Neural cell (in vitro differentiated cells): ENCODE results near the gene ATOX1. TPM values are rescaled to one million over a fixed set of nuclear protein-coding genes. Genes with fewer than 3 reads are reported as not detected.

Experiments
- H2AFZ ChIP-seq: fragments of 200-600, 300-800 bp; sonication (generic), shearing (Covaris generic); 2 replicates; pipeline ENCODE4 v1.6.0; 2014; ENCODE audit warnings: low read depth, mild to moderate bottlenecking, antibody characterized with exemption, low read length, moderate library complexity
- H3F3A ChIP-seq: fragments of 200-600 bp; shearing (Covaris generic); 2 replicates; pipeline ENCODE4 v1.6.1; 2016; ENCODE audit warnings: mild to moderate bottlenecking, moderate library complexity, mixed read lengths, antibody characterized with exemption, low read length; ENCODE audit not compliant: insufficient read depth, poor library complexity, severe bottlenecking
- H3K27ac ChIP-seq: fragments of 200-600, 300-800 bp; sonication (generic), shearing (Covaris generic); 2 replicates; pipeline ENCODE4 v1.5.1; 2014; ENCODE audit warnings: mild to moderate bottlenecking, low read length, moderate library complexity
- H3K27me3 ChIP-seq: fragments of 300-800, 200-600 bp; sonication (generic), shearing (Covaris generic); 2 replicates; pipeline ENCODE4 v1.6.0; 2014; ENCODE audit warnings: mild to moderate bottlenecking, low read depth, low read length, moderate library complexity; ENCODE audit not compliant: insufficient read depth
- H3K36me3 ChIP-seq: fragments of 300-800, 200-600 bp; sonication (generic), shearing (Covaris generic); 2 replicates; pipeline ENCODE4 v1.5.1; 2014; ENCODE audit warnings: mild to moderate bottlenecking, antibody characterized with exemption, low read length, moderate library complexity; ENCODE audit not compliant: insufficient read depth
- H3K4me2 ChIP-seq: fragments of 300-800, 200-600 bp; sonication (generic), shearing (Covaris generic); 2 replicates; pipeline ENCODE4 v1.6.0; 2014; ENCODE audit warnings: mild to moderate bottlenecking, low read length
- H3K4me3 ChIP-seq: fragments of 300-800, 200-600 bp; sonication (generic), shearing (Covaris generic); 2 replicates; pipeline ENCODE4 v1.5.1; 2014; ENCODE audit warnings: mild to moderate bottlenecking, low read length, moderate library complexity
- H3K79me2 ChIP-seq: fragments of 200-600 bp; shearing (Covaris generic); replicated peaks from 2 replicates; pipeline ENCODE4 v1.6.0; 2014; ENCODE audit warnings: mild to moderate bottlenecking, low read length, moderate library complexity; ENCODE audit not compliant: insufficient read depth
- H3K9ac ChIP-seq: fragments of 300-800, 200-600 bp; sonication (generic), shearing (Covaris generic); 2 replicates; pipeline ENCODE4 v1.6.1; 2016; ENCODE audit warnings: mild to moderate bottlenecking, low read length, mixed read lengths
- H3K9me2 ChIP-seq: fragments of 200-600 bp; shearing (Covaris generic); 2 replicates; pipeline ENCODE4 v1.6.1; 2016; ENCODE audit warnings: mild to moderate bottlenecking, low read length, mixed read lengths; ENCODE audit not compliant: insufficient read depth
- H3K9me3 ChIP-seq: fragments of 200-600, 300-800 bp; sonication (generic), shearing (Covaris generic); 2 replicates; pipeline ENCODE4 v1.6.1; 2016; ENCODE audit warnings: mild to moderate bottlenecking, mixed run types, low read length, moderate library complexity, mixed read lengths
- H4K20me1 ChIP-seq: fragments of 200-600 bp; shearing (Covaris generic); 2 replicates; pipeline ENCODE4 v1.6.1; 2016; ENCODE audit warnings: mild to moderate bottlenecking, mixed run types; ENCODE audit not compliant: insufficient read depth
- EZH2 ChIP-seq: fragments of 200-600, 300-800 bp; shearing (Covaris generic), sonication (generic); IDR thresholded peaks from 2 replicates; pipeline ENCODE4 v1.6.1; 2014; ENCODE audit warnings: antibody characterized with exemption, low read length, borderline replicate concordance, mild to moderate bottlenecking; ENCODE audit not compliant: insufficient read depth, poor library complexity, severe bottlenecking
- MXI1 ChIP-seq: fragments of 450-650 bp; conservative IDR thresholded peaks from 2 replicates; pipeline ENCODE4 v1.6.1; 2014; ENCODE audit warnings: antibody characterized with exemption, mild to moderate bottlenecking; ENCODE audit not compliant: poor library complexity, severe bottlenecking
- POLR2AphosphoS5 ChIP-seq: IDR thresholded peaks from 2 replicates; pipeline ENCODE4 v1.6.1; 2012
- RAD21 ChIP-seq: fragments of 450-650 bp; conservative IDR thresholded peaks from 2 replicates; pipeline ENCODE4 v1.6.1; 2014; ENCODE audit warnings: antibody characterized with exemption, mild to moderate bottlenecking, moderate library complexity
- REST ChIP-seq: IDR thresholded peaks from 2 replicates; pipeline ENCODE4 v1.6.1; 2012; ENCODE audit warnings: borderline replicate concordance
- SMC3 ChIP-seq: fragments of 450-650 bp; conservative IDR thresholded peaks from 2 replicates; pipeline ENCODE4 v1.6.1; 2014; ENCODE audit warnings: antibody characterized with exemption, mild to moderate bottlenecking, moderate library complexity; ENCODE audit not compliant: poor library complexity
- TAF1 ChIP-seq: IDR thresholded peaks from 2 replicates; pipeline ENCODE4 v1.6.1; 2012; ENCODE audit warnings: low read depth
- polyA plus RNA-seq: library from polyadenylated mRNA; depleted of rRNA; stranded (reverse); fragments of >200 nt; gene quantifications from 2 replicates; pipeline ENCODE4 v1.2.3, GENCODE V29; 2014
- small RNA-seq, 3 experiments: library from RNA; depleted of rRNA; stranded (forward); fragments of <200 nt; gene quantifications; one replicate each; pipeline ENCODE3, GENCODE V24; 2012
- TF ChIP-seq, protein P1 (sequence below): fragments of 450-650 bp; IDR thresholded peaks from 2 replicates; pipeline ENCODE4 v1.5.1; 2014; ENCODE audit warnings: antibody characterized with exemption, mild to moderate bottlenecking, moderate library complexity; ENCODE audit not compliant: poor library complexity, severe bottlenecking

ATOX1 gene
- polyA plus RNA-seq, 1 donor from 2014 or later: 79.9 TPM

GRCh38 chr5:151694035-151694485 is 64.4 kb downstream of the ATOX1 start:
- no peak for TF ChIP-seq POLR2AphosphoS5
- TF ChIP-seq SMC3: no peak
- TF ChIP-seq MXI1: no peak
- TF ChIP-seq, protein P1, sequence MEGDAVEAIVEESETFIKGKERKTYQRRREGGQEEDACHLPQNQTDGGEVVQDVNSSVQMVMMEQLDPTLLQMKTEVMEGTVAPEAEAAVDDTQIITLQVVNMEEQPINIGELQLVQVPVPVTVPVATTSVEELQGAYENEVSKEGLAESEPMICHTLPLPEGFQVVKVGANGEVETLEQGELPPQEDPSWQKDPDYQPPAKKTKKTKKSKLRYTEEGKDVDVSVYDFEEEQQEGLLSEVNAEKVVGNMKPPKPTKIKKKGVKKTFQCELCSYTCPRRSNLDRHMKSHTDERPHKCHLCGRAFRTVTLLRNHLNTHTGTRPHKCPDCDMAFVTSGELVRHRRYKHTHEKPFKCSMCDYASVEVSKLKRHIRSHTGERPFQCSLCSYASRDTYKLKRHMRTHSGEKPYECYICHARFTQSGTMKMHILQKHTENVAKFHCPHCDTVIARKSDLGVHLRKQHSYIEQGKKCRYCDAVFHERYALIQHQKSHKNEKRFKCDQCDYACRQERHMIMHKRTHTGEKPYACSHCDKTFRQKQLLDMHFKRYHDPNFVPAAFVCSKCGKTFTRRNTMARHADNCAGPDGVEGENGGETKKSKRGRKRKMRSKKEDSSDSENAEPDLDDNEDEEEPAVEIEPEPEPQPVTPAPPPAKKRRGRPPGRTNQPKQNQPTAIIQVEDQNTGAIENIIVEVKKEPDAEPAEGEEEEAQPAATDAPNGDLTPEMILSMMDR: no peak
- no peak for TF ChIP-seq TAF1
- TF ChIP-seq REST: no peak
- no peak for TF ChIP-seq RAD21
- no peak for TF ChIP-seq EZH2
- Histone ChIP-seq H3K36me3 (no peaks in the 10 kb centered on the region), H3K79me2 (no peaks in the 10 kb centered on the region), H3K27ac (no peak overlapping the region), H3K4me2 (no peak overlapping the region), H3K9ac (no peak overlapping the region), H3F3A (no peaks in the 10 kb centered on the region), H3K27me3 (no peaks in the 10 kb centered on the region), H2AFZ (no peak overlapping the region), H4K20me1 (no peaks in the 10 kb centered on the region), H3K4me3 (no peak overlapping the region), H3K9me3 (no peaks in the 10 kb centered on the region), H3K9me2 (no peaks in the 10 kb centered on the region)

Small RNA genes lying within 50 kb of the gene (small RNA-seq; reads per million reads assigned to genes)
- gene RN7SKP232: 0 to 0.73 (median 0) reads per million in 3 experiments

Other genes starting within 250 kb of the ATOX1 start
- not detected in 2 replicates for gene FAT2, start 167.3 kb downstream of the ATOX1 start, polyA plus RNA-seq
- gene SPARC, start 71.7 kb downstream of the ATOX1 start, polyA plus RNA-seq: 15.3 and 17.7 TPM in 2 replicates
- gene G3BP1, start 13.3 kb upstream of the ATOX1 start, polyA plus RNA-seq: 41.5 and 65.5 TPM in 2 replicates
- gene GLRA1, start 166.2 kb upstream of the ATOX1 start, polyA plus RNA-seq: not detected in 2 replicates